Fibroblast of skin of right biceps (primary cell): ENCODE results near the gene ZNF571.

Source experiments
- DNase-seq: peaks from one replicate; pipeline ENCODE4 v3.0.0-alpha.2; 2013

The ZNF571 gene

DNA sequence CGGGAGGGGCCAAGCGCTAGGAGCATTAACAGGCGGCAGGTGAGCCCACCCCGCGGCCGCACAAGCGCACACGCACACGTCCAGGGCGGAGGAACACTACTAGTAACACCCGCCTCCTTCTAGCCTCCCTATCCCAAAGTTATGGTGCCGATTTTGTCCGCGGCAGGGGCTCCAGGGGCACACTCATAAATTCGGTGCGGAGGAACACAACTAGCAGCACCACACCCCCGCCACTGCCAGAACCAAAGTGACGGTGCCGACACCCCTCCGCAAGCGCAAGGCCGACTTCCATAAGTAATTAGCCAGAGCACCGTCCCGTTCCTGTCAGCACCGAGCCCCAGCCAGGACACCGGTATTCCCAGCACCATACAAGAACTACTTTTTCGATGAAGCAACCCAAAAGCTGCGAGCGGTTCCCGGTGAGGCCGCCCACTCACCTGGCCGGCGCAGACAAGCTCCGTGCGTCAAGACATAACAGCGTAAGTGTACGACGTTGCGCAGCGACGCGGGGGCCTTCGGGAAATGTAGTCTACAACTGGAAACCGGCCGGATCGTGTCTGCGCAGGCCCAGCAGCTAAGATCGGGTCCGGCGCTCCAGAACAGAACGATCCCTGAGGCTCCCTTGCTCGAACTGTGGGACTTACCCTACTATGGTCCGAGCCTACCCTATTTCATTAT is at the start of gene ZNF571, which contains the start of gene ZNF540:
Gene ZNF571, minus strand, starts transcription at position 489 of the 678 bp plus-strand sequence. CDS start 8,116 bp downstream, outside the sequence.
Gene ZNF540, plus strand, starts transcription at position 573 of the 678 bp plus-strand sequence. CDS start 3,572 bp downstream, outside the sequence.
- peak; percentile 91 for DNase-seq

DNA sequence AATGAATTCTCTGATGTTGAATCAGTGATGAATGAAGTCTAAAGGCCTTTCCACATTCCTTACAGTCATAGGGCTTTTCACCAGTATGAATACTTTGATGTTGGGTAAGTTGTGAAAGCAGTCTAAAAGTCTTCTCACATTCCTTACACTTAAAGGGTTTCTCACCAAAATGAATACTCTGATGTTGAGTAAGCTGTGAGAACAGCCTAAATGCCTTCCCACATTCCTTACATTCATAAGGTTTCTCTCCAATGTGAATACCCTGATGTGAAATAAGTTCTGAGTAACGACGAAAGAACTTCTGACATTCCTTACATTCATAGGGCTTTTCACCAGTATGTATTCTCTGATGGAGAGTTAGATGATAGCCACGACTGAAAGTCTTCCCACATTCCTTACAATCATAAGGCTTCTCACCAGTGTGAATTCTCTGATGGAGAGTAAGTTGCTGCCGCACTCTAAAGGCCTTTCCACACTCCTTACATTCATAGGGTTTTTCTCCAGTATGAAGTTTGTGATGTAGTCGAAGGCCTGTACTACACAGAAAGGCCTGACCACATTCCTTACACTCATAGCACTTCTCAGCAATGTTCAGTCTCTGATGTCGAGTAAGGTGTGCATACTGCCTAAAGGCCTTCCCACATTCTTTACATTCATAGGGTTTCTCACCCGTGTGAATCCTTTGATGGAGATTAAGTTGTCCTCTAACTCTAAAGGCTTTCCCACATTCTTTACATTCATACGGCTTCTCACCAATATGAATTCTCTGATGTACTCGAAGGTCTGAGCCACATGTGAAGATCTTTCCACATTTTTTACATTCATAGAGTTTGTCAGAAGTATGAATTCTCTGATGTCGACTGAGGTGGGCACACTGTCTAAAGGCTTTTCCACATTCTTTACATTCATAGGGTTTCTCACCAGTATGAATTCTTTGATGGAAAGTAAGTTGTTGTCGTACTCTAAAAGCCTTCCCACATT is 40.8 kb upstream of the ZNF571 start:
- DNase-seq = peak; percentile 21

DNA sequence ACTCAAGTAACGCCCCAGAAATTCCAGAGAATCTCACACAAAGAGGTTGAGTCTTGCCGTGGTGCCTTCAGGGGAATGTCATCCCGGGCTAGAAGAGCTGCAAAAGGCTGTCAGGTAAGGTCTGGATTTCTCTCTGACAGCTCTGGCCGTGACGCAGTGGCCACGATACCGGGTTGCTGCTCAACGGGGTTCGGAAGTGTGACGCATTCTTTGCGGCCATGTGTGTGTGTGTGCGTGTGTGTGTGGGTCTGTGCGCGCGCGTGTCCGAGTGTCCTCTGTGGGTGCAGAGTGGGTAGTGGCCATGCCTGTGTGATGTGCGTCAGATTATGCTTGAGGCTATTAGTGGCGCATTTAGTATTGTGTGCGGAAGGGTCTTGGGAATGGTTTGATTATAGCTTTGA is 390 bp upstream of the ZNF571 start:
- DNase-seq = no peak

DNA sequence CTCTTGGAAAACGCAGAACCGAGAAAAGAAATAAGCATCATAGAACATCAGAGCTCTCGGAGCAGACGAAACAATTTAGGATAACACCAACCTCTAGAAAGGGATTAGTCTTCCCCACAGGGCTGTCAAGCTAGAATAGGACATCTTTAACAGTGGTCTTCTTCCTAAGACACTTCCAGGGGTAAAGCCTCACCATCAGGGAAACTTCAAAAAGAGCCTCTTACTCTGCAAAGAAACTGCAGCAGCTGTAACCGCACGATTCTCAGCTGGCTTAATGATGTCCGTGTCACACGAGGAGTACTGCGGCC is 642 bp downstream of the ZNF571 start:
- DNase-seq = no peak

GRCh38 chr19:37583340-37583739 is 11.3 kb downstream of the ZNF571 start:
- no peak for DNase-seq

DNA sequence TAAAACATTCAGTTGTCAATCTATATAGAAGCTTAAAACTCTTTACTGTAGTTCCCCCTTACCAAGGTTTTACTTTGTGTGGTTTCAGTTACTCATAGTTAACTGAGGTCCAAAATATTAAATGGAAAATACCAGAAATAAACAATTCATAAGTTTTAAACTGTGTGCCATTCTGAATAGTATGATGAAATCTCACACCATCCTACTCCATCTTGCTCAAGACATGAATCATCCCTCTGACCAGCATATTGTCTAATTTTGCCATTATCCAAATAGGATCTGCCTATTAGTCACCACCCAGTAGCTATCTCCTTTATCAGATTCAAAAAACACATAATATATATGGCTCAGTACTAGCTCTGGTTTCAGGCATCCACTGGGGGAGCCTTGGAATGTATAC is 22.4 kb downstream of the ZNF571 start:
- DNase-seq = peak; percentile 27

DNA sequence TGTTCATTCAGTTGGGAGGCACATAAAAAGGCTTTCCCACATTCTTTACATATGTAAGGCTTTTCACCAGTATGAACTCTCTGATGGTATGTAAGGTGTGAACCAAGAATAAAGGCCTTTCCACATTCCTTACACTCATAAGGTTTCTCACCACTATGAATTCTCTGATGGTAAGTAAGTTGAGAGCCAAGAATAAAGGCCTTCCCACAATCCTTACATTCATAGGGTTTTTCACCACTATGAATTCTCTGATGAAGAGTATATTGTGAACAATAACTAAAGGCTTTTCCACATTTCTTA is 29.3 kb downstream of the ZNF571 start:
- no peak for DNase-seq

DNA sequence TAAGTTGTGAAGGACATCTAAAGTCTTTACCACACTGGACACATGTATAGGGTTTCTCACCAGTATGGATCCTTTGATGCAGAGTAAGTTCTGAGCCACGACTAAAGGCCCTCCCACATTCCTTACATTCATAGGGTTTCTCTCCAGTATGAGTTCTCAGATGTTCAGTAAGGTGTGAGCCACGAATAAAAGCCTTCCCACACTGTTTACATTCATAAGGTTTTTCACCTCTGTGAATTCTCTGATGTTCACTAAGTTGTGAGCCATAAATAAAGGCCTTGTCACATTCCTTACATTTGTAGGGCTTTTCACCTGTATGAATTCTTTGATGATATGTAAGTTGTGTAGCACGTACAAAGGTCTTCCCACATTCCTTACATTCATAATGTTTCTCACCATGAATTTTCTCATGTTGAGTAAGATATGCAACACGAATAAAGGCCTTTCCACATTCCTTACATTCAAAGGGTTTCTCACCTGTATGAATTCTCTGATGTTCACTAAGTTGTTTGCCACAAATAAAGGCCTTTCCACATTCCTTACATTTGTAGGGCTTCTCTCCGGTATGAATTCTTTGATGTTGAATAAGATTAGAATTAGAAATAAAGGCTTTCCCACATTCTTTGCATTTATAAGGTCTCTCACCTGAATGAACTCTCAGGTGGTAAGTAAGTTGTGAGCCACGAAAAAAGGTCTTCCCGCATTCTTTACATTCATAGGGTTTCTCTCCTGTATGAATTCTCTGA is 29.8 kb downstream of the ZNF571 start:
- no peak for DNase-seq

GRCh38 chr19:37563518-37563917 is 31.1 kb downstream of the ZNF571 start:
- DNase-seq = no peak

DNA sequence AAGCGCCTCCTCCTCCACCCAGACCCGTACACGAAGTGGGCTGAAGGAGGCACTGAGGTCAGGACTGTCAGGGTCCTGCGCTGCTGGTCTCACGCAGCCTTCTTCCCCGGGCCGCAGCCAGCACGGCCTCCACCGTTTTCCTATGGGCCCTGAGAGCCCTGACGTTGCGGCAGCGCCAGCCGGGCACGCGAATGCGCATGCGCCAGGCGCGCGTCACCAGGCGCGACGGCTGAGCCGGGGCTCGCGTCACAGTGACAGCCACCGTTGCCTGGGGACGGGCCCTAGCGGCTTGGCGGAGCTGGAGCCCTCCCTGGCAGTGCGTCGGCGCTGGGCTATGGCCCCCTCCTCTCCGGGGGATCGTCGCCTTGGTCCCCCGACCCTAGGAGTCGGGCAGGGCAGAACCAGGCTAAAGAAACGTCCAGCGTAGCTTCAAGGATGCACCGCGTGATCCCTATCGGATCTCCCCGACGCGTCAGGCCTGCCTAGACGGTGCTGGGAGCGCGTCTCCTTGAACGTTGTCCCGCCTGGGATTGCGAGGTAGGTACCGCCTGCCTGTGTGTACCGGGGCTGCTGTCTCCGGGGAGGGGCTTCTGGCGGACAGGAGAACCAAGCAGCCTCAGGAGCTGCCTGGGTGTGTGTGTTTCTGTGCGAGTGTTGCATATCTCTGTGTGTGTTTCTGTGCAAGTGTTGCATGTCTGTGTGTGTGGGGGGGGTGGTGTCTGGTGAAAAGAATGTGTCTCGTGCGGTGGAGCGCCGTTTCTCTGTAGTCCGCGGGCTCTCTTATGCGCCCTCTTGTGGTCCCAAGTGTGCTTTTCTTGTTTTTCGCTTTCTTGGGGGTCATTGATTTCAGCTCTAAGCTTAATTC is 43.2 kb downstream of the ZNF571 start:
- peak; percentile 78 for DNase-seq

- no peak for DNase-seq
Observed at GRCh38 chr19:37537391-37537947, 57.1 kb downstream of the ZNF571 start.

GRCh38 chr19:37519890-37520289 is 74.7 kb downstream of the ZNF571 start:
- peak; percentile 8 for DNase-seq
